IPS-20b (cell line): Measurements from ENCODE around the gene ARFGEF3.
A peak's percentile ranks its signal among the peaks of the same experiment; 100 is the strongest.
"Not testable (repeated sequence)": the region's sequence is repeated elsewhere in the genome, so short reads cannot be mapped to it uniquely, and the experiment has no call there.

ENCODE experiments used
- H3K27ac ChIP-seq: one replicate; pipeline ENCODE4 v1.5.1; 2013; ENCODE audit warnings: low read length
- H3K27me3 ChIP-seq: 2 replicates; pipeline ENCODE4 v1.6.1; 2013; ENCODE audit warnings: mild to moderate bottlenecking, low read length, inconsistent platforms; ENCODE audit not compliant: insufficient read depth
- H3K36me3 ChIP-seq: 2 replicates; pipeline ENCODE4 v1.6.1; 2013; ENCODE audit warnings: low read depth, mild to moderate bottlenecking, inconsistent platforms, low read length, moderate library complexity; ENCODE audit not compliant: insufficient read depth
- H3K4me1 ChIP-seq: 2 replicates; pipeline ENCODE4 v1.6.1; 2013; ENCODE audit warnings: mild to moderate bottlenecking, control low read depth, inconsistent platforms, low read length, moderate library complexity; ENCODE audit not compliant: insufficient read depth
- H3K4me3 ChIP-seq: 2 replicates; pipeline ENCODE4 v1.5.1; 2013; ENCODE audit warnings: mild to moderate bottlenecking, low read length, inconsistent platforms
- H3K9ac ChIP-seq: 2 replicates; pipeline ENCODE4 v1.6.1; 2013; ENCODE audit warnings: low read depth, mild to moderate bottlenecking, inconsistent platforms, low read length, moderate library complexity
- H3K9me3 ChIP-seq: 2 replicates; pipeline ENCODE4 v1.6.1; 2013; ENCODE audit warnings: mild to moderate bottlenecking, low read depth, low read length, inconsistent platforms; ENCODE audit not compliant: insufficient read depth

The ARFGEF3 gene, protein sequence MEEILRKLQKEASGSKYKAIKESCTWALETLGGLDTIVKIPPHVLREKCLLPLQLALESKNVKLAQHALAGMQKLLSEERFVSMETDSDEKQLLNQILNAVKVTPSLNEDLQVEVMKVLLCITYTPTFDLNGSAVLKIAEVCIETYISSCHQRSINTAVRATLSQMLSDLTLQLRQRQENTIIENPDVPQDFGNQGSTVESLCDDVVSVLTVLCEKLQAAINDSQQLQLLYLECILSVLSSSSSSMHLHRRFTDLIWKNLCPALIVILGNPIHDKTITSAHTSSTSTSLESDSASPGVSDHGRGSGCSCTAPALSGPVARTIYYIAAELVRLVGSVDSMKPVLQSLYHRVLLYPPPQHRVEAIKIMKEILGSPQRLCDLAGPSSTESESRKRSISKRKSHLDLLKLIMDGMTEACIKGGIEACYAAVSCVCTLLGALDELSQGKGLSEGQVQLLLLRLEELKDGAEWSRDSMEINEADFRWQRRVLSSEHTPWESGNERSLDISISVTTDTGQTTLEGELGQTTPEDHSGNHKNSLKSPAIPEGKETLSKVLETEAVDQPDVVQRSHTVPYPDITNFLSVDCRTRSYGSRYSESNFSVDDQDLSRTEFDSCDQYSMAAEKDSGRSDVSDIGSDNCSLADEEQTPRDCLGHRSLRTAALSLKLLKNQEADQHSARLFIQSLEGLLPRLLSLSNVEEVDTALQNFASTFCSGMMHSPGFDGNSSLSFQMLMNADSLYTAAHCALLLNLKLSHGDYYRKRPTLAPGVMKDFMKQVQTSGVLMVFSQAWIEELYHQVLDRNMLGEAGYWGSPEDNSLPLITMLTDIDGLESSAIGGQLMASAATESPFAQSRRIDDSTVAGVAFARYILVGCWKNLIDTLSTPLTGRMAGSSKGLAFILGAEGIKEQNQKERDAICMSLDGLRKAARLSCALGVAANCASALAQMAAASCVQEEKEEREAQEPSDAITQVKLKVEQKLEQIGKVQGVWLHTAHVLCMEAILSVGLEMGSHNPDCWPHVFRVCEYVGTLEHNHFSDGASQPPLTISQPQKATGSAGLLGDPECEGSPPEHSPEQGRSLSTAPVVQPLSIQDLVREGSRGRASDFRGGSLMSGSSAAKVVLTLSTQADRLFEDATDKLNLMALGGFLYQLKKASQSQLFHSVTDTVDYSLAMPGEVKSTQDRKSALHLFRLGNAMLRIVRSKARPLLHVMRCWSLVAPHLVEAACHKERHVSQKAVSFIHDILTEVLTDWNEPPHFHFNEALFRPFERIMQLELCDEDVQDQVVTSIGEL (N-terminal part only)

DNA sequence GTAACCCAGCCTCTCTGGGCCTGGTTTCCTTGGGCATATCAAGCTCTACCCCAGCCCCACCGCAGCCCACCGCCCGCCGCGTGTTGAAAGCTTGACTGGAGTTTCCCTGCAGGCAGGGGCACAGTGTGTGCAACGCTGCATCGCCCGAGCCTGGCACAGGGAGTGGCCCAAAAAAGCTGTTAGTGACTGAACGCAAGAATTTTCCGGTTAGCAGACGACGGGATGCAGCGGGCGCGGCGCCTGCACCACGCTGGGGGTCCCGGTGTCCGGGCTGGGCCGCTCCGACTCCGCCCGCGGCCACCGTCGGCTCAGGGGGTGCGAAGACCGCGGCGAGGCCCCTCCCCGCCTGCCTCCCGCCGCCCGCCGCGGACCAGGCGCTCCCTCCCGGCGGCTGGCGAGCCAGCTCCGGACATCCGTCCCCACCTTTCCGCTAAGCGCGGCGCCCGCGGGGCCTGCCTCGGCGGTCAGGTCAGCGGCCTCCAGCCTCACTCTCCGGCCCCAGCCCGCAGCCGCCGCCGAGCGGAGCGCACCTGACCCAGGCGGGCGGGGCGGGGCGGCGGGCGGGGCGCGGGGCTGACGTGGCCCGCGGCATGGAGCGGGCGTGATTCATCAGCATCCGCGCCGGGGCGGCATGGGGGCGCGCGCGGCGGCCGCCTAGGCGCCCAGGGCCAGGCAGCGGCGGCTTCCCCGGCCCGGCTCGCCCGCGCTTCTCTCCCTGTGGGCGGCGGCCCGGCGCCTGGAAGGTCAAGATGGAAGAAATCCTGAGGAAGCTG lies at the start of gene ARFGEF3:
ARFGEF3 (plus strand) TSS at position 602 of the 773 bp plus-strand sequence; CDS start at position 750, 148 bp downstream.
- Histone ChIP-seq H3K4me1 (peaks cover 12% of the 10 kb centered on the region), H3K9ac (peak within 1 kb of the TSS; percentile 78; the same call in 1 of the 2 replicates), H3K36me3 (no peaks in the 10 kb centered on the region), H3K27me3 (peaks cover 41% of the 10 kb centered on the region), H3K27ac (no peak within 1 kb of the TSS), H3K9me3 (no peaks in the 10 kb centered on the region), H3K4me3 (peak within 1 kb of the TSS; percentile 82)

DNA sequence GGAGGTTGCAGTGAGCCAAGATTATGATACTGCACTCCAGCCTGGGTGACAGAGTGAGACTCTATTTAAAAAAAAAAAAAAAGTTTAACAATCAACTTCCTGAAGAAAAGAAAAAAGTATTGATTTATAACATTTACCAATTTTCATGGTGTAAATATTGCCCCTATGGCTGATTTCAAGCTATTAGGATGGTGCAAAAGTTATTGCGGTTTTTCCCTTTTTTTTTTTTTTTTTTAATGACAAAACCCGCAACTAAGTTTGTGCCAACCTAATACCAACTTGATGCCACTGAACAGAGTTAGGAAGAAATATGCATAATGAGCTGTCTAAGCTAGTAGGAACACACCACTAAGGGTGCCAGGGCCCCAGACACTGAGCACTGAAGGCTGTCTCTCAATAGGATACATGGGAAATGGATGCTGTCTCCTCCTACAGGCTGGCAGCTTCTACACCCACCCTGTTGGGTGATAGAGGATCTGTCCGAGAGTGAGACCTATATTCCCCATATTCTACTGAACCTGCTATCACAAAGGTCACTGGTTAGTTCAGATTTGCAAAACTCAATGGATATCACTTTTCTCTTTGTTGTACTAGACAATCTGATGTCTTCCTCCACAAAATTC lies 48.0 kb upstream of the ARFGEF3 start:
- H3K9ac ChIP-seq = no peak overlapping the region
- H3K9me3 ChIP-seq = no peaks in the 10 kb centered on the region
- peaks cover 5% of the 10 kb centered on the region; the same call in 1 of the 2 replicates for H3K4me1 ChIP-seq
- no peaks in the 10 kb centered on the region for H3K36me3 ChIP-seq
- no peak overlapping the region for H3K4me3 ChIP-seq
- no peak overlapping the region for H3K27ac ChIP-seq
- peaks cover 4% of the 10 kb centered on the region; the same call in 1 of the 2 replicates for H3K27me3 ChIP-seq

DNA sequence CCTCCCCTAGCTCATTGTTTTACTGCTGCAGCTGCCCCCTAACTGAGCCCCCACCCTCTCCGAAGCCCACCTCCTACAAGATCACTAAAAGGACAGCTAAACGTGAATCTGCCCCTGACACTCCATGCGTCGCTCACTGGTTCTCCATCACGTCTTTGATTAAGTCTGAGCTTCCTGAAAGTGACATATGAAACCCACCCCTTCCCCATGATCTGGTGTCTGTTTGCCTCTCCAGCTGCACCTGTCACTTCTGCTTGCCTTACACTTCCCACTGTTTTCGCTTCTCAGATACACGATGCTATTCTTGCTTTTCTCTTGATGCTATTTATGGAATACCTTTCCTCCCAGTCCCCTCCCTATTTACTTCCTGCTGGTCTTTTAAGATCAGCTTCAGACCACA lies 46.5 kb upstream of the ARFGEF3 start:
- no peak overlapping the region for H3K4me3 ChIP-seq
- H3K36me3 ChIP-seq = no peaks in the 10 kb centered on the region
- peaks cover 5% of the 10 kb centered on the region; the same call in 1 of the 2 replicates for H3K4me1 ChIP-seq
- no peak overlapping the region for H3K27ac ChIP-seq
- no peaks in the 10 kb centered on the region for H3K9me3 ChIP-seq
- H3K27me3 ChIP-seq = no peaks in the 10 kb centered on the region
- no peak overlapping the region for H3K9ac ChIP-seq

DNA sequence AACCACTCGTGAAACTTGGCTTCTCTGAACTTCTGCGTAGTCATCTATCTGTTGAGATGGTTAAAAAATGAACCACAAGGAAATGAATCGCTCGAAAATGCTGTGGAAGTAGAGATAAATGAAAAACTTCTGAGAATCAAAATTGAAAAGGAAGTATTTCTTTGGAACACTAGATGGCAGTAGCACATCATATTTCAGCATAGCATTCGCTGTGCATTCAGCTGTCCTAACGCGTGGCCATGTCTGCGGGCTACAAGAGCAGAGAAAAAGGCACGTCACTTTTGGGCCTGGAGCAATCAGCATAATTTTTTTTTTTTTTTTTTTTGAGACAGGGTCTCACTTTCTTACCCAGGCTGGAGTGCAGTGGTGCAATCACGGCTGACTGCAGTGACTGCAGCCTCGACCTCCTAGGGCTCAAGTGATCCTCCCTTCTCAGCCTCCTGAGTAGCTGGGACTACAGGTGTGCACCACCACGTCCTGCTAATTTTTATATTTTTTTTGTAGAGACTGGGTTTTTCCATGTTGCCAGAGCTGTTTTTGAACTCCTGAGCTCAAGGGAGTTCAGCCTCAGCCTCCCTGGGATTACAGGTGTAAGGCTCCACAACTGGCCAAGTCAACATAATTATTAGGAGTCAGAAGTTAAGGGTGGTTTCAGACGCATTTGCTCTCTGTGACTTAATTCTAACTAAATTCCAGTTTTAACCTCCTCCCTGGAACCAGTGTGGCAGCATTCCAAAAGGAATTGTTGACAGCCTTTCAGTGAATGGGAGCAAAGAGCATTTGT lies 45.7 kb upstream of the ARFGEF3 start:
- H3K4me1 ChIP-seq = peaks cover 5% of the 10 kb centered on the region; the same call in 1 of the 2 replicates
- no peaks in the 10 kb centered on the region for H3K36me3 ChIP-seq
- H3K27ac ChIP-seq = no peak overlapping the region
- H3K27me3 ChIP-seq = no peaks in the 10 kb centered on the region
- no peak overlapping the region for H3K4me3 ChIP-seq
- no peaks in the 10 kb centered on the region for H3K9me3 ChIP-seq
- H3K9ac ChIP-seq = no peak overlapping the region

DNA sequence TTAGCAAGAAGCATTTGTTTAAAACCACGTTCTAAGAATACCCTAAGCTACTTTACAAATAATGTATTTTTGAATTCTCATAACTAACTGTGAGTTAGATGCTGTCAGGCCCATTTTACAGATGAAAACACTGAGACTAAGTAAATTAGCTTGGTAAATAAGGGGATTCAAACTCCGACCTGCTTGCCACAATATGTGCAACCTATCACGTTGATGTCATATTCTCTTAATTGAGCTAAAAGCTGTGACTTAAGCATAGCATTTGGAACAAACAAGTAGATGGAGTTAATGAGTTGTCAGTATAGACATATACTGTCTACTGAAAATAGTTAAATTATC lies 45.1 kb upstream of the ARFGEF3 start:
- Histone ChIP-seq H3K9me3 (no peaks in the 10 kb centered on the region), H3K9ac (no peak overlapping the region), H3K27me3 (no peaks in the 10 kb centered on the region), H3K4me3 (no peak overlapping the region), H3K4me1 (peaks cover 5% of the 10 kb centered on the region; the same call in 1 of the 2 replicates), H3K36me3 (no peaks in the 10 kb centered on the region), H3K27ac (no peak overlapping the region)

DNA sequence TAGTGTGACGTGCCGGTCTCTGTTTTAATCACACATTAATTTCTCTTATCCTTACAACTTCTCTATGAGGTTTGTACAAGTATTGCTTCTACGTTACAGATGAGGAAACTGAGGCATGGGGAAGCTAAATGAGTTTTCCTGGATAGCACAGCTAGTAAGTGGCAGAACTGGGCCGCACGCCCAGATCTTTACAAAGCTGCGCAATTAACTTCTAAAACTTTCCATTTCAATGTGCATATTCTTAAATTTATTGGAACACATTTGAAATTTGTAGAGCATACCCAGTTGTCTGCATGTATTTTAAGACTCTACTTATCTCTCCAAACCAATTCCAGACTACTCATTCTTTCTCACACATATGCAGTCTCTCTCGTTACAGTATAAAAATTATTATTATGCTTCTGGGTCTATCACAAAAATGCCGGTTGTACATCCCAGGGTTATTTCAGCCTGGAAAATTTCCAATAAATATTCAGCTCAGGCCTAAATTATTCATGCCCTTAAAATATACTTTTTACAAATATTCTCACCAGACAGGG lies 44.3 kb upstream of the ARFGEF3 start:
- no peaks in the 10 kb centered on the region for H3K9me3 ChIP-seq
- no peaks in the 10 kb centered on the region for H3K27me3 ChIP-seq
- no peak overlapping the region for H3K27ac ChIP-seq
- H3K4me3 ChIP-seq = no peak overlapping the region
- no peak overlapping the region for H3K9ac ChIP-seq
- H3K36me3 ChIP-seq = no peaks in the 10 kb centered on the region
- H3K4me1 ChIP-seq = peaks cover 5% of the 10 kb centered on the region; the same call in 1 of the 2 replicates

DNA sequence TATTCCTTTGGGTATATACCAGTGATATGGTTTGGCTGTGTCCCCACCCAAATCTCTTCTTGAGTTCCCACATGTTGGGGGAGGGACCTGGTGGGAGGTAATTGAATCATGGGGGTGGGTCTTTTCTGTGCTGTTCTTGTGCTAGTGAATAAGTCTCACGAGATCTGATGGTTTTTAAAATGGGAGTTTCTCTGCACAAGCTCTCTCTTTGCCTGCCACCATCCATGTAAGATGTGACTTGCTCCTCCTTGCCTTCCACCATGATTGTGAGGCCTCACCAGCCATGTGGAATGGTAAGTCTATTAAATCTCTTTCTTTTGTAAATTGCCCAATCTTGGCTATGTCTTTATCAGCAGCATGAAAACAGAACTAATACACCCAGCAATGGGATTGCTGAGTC lies 42.5 kb upstream of the ARFGEF3 start:
- not testable (repeated sequence) for H3K27me3 ChIP-seq, H3K9ac ChIP-seq, H3K9me3 ChIP-seq, H3K4me1 ChIP-seq, H3K27ac ChIP-seq, H3K36me3 ChIP-seq, H3K4me3 ChIP-seq

DNA sequence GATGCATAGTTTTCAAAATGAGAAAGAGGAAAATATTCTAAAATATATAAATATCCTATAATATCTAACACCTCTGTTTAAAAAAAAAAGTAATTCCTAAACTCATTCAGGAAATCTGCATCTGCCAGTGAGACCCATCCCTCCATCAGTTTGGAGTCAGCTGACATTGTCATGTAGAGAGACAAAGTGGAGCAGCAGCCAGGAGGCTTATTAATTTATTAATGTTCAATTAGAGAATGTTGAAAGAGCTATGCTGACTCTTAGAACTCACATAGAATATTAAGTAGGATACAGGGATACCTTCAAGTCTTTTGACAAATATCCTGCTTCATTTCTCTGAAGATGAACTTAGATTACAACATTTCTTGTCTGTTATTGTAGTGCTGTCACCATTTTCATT lies 41.8 kb upstream of the ARFGEF3 start:
- no peak overlapping the region for H3K4me3 ChIP-seq
- H3K27me3 ChIP-seq = no peaks in the 10 kb centered on the region
- no peak overlapping the region for H3K9ac ChIP-seq
- H3K9me3 ChIP-seq = no peaks in the 10 kb centered on the region
- no peak overlapping the region for H3K27ac ChIP-seq
- peaks cover 5% of the 10 kb centered on the region; the same call in 1 of the 2 replicates for H3K4me1 ChIP-seq
- H3K36me3 ChIP-seq = no peaks in the 10 kb centered on the region

DNA sequence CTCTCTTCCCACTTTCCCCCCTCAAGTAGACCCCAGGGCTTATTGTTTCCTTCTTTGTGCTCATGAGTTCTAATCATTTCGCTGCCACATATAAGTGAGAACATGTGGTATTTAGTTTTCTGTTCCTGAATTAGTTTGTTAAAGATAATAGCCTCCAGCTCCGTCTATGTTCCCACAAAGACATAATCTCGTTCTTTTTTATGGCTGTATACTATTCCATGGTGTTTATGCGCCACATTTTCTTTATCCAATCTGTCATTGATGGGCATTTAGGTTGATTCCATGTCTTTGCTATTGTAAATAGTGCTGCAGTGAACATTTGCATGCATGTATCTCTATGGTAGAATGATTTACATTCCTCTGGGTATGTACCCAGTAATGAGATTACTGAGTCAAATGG lies 37.6 kb upstream of the ARFGEF3 start:
- Histone ChIP-seq H3K4me3 (no peak overlapping the region), H3K27me3 (no peaks in the 10 kb centered on the region), H3K27ac (no peak overlapping the region), H3K36me3 (no peaks in the 10 kb centered on the region), H3K4me1 (no peaks in the 10 kb centered on the region), H3K9ac (no peak overlapping the region), H3K9me3 (no peaks in the 10 kb centered on the region)

DNA sequence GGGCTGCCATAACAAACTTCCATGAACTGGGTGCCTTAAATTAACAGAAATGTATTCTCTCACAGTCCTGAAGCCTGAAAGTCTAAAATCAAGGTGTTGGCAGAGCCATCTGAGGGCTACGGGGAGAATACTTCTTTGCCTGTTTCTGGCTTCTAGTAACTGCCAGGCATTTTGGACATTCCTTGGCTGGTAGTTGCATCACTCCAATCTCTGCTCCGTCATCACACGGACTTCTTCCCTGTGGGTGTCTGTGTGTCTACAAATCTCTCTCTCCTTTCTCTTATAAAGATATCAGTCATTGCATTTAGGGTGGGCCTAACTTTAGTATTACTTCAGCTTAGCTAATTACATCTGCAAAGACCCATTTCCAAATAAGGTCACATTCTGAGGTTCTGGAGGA lies 33.6 kb upstream of the ARFGEF3 start:
- Histone ChIP-seq H3K36me3 (no peaks in the 10 kb centered on the region), H3K4me3 (no peak overlapping the region), H3K9ac (no peak overlapping the region), H3K27ac (no peak overlapping the region), H3K27me3 (no peaks in the 10 kb centered on the region), H3K4me1 (no peaks in the 10 kb centered on the region), H3K9me3 (no peaks in the 10 kb centered on the region)
